Hair follicle dermal papilla cell (primary cell): Measurements from ENCODE around the gene PIGM. TPM values are rescaled to one million over a fixed set of nuclear protein-coding genes. Genes with fewer than 3 reads are reported as not detected.

Source experiments
- total RNA-seq: library from RNA; depleted of rRNA; stranded (reverse); fragments of >200 nt; gene quantifications from 2 replicates; pipeline ENCODE4 v1.2.3, GENCODE V29; 2012

Gene PIGM
- total RNA-seq = 5.1 and 5.4 TPM in 2 replicates

DNA sequence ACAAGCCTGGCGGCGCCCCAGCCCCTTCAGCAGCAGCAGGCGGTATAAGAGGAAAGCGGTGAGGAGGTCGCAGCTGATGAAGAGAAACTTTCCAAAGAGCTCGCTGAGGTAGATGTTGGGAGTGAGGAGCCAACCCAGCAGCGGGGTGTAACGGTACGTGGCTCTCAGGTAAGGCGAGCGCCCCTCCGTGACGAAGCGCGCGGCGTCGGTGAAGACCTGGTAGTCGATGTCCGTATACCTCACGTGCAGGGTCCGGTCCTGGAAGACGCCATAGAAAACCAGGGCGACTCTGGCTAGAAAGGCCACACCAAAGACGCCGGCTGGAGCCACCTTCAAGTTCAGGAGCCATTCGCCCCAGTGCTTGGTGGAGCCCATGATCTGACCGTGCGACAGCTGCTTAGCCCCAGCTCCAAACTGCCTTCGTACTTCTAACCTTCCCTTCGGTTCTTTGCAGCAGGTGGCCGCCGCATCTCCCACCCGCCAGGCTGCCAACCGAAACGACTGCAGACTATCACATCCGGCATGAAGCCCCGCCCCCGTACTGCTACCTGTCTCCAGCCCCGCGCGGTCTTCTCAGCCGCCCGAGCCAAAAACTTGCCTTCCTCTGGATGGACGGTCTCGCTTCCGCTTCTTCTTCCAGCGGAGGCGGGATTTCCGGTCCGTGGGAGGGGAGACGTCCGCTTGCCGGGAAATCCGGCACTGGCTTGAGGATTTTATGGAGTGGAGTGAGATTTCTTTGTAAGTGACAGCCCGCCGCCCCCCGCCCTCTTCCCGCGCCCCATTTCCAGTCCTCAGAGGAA, at the start of gene PIGM:
Gene PIGM, minus strand, starts transcription at position 626 of the 800 bp plus-strand sequence. Its CDS starts 251 bp downstream, at position 375.

DNA sequence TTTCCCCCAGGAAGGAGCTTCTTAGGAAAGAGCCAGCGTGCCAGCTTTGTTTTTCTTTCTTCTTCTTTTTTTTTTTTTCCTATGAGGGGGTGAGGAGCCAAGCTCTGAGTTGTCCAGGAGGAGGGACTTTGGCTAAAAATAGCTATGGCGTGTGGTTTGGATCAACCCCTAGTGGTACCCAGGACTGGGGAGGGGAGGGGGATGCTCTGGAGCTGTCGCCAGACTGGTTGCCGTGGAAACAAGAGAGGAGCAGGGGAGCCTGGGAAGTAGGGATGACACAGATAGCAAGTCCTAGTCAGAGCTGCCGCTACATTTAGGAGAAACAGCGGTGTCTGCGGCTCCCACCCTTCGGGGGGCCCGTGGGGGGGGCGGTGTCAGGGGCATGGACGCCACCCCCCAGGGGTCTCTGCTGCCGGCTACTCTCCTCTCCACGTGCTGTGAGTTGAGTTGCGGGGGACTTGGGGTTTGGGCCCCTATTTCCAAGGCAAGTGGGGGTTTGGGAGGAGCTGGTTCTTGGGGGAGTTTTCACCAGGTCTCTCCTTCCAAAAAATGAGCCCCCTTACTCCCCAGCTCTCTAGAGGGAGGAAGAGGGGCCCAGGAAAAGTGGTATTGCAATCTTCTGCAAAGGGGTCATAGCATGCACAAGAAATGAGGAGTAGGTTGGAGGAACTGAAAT, 49.6 kb upstream of the PIGM start, which contains the start of gene KCNJ9:
Gene KCNJ9, plus strand, starts transcription at position 278 of the 676 bp plus-strand sequence. CDS start 2,493 bp downstream, outside the sequence.

DNA sequence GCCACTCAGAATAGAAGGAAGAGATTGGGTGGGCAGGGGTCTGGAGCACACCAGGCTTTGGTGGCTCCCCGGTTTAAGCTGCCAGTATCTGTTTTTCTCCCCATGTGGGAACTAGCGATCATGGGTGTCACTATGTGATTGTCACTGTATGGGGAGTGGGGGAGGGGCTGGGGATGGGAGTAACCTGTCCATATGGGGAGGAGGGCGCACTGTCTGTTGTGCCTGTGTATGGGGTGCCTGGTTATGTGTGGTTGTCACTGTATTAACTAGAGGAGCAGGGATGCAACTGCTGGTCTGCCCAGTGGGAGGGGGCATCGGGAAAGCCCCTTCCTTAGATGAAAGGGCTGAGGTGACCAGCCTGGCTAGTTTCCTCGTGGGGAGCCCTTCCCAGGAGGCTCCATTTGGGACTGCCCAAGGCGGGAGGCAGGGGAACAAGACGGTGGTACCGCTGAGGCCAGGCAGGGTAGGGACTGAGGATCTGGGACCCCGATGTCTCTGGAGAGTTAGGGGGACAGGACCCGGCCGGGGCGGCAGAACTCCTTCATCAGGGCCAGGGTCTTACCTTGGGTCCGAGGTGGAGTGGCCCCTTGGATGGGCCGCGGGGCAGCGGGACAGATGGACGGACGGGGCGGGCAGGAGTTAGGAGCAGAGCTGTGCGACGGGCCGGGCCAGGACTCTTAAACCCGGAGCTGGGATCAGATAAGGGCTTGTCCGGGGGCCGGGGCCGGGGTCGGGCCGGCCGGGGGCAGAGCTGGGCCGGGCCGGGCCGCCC, 37.9 kb upstream of the PIGM start, which contains the start of gene KCNJ10:
Gene KCNJ10, minus strand, starts transcription at position 701 of the 772 bp plus-strand sequence. CDS start 27,628 bp downstream, outside the sequence.

Other genes starting within 250 kb of the PIGM start
- gene FCRL6, start 229.6 kb downstream of the PIGM start, total RNA-seq = not detected in 2 replicates
- 0.24 and 0.49 TPM in 2 replicates for gene SLAMF8, start 205.1 kb downstream of the PIGM start, total RNA-seq
- not detected in 2 replicates for gene VSIG8, start 169.3 kb downstream of the PIGM start, total RNA-seq
- 0.12 and 0.16 TPM in 2 replicates for gene CFAP45, start 131.8 kb downstream of the PIGM start, total RNA-seq
- gene TAGLN2, start 106.5 kb downstream of the PIGM start, total RNA-seq = 124 and 172 TPM in 2 replicates
- under 0.01 TPM in 1 of 2 replicates, not detected in the other for gene IGSF9, start 86.4 kb downstream of the PIGM start, total RNA-seq
- not detected in 2 replicates for gene SLAMF9, start 77.8 kb downstream of the PIGM start, total RNA-seq
- not detected in 2 replicates for gene KCNJ10, start 38.2 kb upstream of the PIGM start, total RNA-seq
- not detected in 2 replicates for gene KCNJ9, start 49.5 kb upstream of the PIGM start, total RNA-seq
- gene IGSF8, start 66.6 kb upstream of the PIGM start, total RNA-seq = 20.9 TPM in 2 replicates
- not detected in 2 replicates for gene ATP1A2, start 83.8 kb upstream of the PIGM start, total RNA-seq
- gene ATP1A4, start 119.6 kb upstream of the PIGM start, total RNA-seq = not detected in 2 replicates
- gene CASQ1, start 158.6 kb upstream of the PIGM start, total RNA-seq = not detected in 2 replicates
- 240 and 266 TPM in 2 replicates for gene PEA15, start 173.4 kb upstream of the PIGM start, total RNA-seq
- gene DCAF8, start 230.6 kb upstream of the PIGM start, total RNA-seq = 85.9 and 90.9 TPM in 2 replicates